ENCODE measurements around the gene PEF1.
"Not testable (repeated sequence)": the region's sequence is repeated elsewhere in the genome, so short reads cannot be mapped to it uniquely, and the experiment has no call there.

PEF1 gene

DNA sequence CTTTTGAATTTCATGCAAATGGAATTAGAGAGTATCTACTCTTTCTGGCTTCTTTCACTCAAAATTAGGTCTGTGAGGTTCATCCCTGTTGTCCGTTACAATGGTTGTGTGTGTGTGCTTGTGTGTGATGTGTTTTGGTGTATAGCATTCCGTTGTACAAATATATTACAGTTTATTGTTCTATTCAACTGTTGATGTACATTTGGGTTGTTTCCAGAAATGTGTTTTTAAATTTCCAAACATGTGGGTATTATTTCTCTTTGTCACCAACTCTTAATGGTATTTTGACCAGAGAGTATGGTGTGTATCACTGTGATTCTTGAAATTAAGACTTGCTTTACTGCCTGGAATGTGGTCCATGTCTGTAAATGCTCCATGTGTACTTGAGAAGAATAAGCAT is 44.0 kb downstream of the PEF1 start:
- no peak for DNase-seq

DNA sequence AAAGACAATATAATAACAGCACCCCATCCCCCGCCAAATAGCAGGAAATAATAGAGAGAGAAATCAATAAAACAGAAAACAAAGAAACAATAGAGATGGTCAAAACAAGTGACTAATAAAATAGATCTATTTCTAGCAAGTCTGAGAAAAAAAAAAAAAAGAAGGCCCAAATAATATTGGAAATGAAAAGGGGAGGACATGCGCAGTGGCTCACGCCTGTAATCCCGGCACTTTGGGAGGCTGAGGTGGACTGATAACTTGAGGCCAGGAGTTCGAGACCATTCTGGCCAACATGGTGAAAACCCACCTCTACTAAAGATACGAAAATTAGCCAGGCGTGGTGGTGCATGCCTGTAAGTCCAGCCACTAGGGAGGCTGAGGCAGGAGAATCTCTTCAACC is 45.7 kb downstream of the PEF1 start:
- DNase-seq, result no peak

DNA sequence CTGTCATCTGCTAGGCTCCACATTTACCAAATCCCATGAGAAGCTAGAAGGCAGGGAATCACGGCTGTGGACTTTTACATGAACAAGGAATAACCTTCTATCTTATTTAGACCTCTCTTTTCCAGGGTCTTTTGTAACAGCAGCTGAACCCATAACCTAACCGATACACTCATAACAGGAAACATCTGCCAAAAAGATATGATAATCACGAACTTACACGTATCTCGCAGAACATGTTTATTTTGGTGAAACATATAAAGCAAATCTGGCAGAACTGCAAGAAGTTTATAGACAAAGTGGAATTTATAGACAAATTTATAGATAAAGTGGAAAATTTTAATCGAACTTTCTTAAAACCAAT is 48.0 kb downstream of the PEF1 start:
- no peak for DNase-seq

DNA sequence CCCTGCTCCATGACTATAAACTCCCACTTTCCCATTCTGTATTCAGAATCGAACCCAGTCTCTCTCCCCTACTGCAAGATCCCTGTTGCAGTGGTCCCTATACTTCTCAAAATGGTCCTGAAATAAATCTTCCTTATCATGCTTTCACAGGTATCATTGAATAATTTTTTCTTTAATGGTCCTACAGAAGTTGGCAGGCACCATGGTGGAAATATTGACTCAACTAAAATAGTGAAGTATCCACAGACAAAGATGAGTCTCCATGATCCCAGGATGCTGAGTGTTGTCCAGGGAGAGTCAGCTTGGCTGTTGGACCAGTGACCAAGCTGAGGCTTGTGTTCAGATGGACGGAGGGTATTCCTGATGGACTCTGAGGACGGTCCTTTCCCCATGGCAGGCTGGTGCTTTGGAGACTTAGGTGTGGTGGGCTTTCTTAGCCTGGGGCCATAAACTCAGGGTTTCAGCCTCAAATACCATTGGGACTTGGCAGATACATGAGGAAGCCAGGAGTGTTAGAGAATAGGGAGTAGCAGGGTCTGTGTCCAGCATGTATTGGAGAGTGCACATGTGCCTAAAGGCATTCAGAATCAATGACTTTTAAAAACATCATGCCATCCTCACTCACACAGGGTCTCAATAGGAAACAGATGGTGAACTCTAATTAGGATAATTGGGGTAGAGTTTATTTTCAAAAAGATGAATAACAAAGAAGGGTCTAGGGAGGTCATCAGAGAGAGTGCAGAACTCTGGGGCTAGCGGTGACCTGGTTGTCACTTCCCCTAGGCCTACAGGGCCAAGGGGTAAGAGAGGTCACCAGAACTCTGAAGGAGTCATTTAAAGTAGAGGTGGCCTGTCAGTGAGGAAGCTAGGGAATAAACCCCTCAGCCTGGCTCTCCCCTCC is 48.6 kb downstream of the PEF1 start:
- DNase-seq, result no peak

DNA sequence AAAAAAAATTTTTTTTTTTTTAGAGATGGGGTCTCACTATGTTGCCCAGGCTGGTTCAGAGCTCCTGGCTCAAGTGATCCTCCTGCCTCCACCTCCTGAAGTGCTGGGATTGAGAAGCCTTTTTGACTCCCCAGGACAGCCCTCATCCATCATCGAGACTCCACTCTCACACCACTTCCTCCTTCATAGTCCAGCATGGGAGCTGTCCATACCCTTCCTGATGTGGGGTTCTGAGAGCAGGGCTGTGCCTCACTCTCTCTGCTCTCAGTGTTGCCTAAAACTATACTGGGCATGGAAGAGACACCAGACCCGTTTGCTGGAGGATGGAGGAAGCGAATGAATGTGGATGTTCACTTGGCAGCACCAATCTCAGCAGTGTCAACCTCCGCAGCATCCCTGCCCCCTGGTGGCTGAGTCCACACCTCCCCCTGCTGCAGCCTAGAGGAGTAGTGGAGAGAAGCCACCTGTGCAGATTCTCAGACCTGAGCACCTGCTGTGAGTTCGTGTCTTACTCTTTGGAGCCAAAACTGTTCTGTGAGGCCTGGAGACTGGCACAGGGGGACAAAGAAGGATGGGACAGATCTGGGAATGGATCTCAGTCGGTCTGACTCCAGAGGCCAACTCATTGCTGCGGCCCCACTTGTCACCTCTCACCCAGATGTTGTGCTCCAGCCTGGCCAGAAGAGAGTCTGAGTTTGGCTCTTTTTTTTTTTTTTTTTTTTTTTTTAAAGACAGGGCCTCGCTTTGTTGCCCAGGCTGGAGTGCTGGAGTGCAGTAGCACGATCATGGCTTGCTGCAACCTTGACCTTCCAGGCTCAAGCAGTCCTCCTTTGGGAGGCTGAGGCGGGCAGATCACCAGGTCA is 50.7 kb downstream of the PEF1 start:
- peak; percentile 63 for DNase-seq

DNA sequence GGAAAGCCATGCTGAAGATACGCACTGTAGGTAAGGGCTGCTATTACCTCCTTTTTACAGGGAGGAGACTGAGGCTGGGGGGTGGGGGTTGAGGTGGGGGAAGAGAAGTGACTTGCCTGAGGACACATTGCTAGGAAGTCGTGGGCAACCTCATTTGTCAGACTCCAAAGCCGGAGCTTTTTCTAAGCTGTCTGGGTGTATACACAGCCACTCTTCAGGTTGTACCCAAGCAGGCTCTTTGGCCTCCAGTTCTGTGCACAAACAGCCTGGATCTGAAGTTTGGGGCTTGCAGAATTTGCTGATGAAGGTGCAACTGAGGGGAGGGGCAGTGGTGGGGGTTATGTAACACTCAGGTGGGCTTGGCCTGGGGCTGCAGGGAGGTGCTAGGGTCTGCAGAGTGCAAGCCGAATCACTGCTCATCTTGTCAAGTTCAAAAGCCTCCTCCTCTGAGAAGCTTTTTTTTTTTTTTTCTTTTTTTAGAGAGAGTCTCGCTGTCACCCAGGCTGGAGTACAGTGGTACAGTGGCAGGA is 51.5 kb downstream of the PEF1 start:
- no peak for DNase-seq

DNA sequence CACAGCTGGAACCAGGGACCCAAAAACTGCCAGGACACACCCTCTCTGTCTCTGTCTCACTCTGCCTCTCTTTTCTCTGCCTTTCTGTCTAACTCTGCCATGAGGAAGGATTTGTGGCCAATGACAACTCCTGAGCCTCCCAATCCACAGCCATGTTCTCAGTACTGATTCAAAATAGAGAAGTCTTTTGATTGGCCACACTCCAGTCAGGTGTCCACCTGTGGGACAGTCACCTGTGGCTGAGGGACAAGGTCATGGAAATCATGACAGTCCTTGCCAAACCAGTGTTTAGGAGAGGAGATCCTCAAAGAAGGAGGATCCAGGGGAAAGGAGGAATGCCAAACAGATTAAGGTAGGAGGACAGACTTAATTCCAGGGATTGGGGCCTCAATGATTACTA is 52.5 kb downstream of the PEF1 start:
- DNase-seq, result no peak

DNA sequence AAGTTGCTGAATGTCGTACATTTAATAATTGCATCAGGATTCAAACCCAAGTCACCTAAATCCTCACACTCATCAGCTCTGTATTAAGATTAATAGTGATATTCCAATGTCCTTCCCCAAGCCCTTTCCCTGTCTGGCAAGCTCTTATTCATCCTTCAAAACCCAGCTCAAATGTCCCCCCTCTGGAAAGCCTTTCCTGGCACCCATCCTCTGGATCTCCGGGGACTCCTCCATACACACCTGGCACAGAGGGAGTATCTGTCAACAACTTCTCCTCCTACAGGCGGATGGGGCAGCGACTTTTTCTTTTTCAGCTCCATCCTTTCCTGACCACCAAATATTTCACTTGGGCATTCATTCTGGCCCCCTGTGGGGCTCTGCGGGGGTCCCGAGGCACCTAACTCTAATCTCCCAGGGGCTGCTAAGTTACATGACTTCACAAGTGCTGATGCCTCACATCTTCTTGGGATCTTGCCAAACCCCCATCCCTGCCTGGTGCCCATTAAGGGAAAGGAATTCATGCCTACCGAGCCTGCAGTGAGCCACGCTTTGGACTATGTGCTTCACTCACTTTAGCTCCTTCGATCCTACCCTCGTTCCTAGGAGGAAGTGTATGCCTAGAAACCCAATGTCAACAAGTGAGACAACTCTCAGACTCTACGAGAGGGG is 53.1 kb downstream of the PEF1 start:
- peak; percentile 22 for DNase-seq

DNA sequence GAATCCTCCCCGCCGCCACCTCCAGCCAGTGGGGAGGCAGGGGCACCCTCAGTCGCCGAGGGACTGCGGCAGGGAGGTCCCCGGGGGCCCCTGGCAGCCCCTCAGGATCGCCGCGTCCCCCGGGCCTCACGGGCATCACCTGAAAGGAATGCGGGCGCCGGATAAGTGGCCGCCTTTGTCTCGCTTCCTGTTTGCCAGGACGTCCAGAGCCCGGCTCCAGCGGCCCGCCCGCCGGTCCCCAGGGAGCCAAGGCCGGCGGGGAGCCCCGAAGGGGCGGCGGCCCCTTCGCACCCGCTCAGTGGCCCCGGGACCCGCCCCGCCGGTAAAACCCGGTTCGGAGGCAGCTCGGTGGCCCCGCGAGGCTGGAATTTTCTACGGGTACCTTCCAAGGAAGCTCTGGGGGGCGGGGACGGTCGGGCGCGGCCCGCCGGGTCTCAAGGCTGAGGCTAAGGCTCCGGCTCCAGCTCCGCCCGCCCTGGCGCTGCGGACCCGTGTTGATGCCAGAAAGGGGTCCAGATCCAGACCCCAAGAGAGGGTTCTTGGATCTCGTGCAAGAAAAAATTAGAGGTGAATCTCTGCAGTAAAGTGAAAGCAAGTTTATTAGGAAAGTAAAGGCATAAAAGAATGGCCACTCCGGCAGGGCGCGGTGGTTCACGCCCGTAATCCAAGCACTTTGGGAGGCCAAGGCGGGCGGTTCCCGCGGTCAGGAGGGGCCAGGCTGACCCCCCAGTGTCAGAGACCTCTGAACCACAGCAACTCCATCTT is 55.7 kb downstream of the PEF1 start:
- no peak for DNase-seq

DNA sequence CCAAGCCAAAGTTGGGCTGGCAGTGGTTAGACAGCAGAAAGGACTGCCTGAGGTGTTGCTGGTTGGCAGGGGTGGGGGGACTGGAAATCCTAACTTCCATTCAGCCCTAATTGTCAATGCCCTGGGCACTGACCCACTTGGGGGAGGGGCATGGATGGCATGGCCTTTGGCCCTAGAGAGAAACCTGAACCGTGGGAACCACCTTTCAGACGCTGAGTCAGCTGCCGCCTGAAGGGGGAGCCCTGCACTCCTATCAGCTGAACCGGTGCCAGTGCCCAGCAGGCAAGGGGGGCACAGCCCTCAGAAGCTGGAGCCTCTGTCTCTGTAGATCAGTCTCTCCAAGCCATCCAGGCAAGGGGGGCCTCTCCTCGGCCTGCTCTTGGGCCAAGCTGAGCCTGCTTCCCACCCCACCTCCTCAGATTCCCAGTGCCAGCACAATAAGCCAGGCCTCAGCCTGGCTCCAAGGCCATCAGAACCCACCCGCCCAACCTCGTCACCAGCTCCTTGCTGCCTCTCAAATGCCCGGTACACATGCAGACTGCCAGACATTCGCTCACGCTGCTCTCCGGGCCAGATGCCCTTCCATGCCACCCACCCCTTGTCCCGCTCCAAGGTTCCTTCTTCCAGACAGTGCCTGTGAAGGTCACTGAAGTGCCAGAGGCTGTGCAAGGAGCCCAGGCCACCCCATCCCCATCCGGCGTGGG is 56.8 kb downstream of the PEF1 start:
- peak; percentile 25 for DNase-seq

DNA sequence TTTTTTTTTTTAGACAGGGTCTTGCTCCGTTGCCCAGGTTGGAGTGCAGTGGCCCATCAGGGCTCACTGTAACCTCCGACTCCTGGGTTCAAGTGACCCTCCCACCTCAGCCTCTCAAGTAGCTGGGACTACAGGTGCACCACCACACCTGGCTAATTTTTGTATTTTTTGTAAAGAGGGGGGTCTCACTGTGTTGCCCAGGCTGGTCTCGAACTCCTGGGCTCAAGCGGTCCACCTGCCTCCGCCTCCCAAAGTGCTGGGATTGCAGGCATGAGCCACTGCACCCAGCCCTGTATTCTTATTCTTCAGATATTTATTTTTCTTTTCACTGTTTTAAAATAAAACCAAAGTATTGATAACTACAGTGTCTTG is 57.4 kb downstream of the PEF1 start:
- DNase-seq, result not testable (repeated sequence)

DNA sequence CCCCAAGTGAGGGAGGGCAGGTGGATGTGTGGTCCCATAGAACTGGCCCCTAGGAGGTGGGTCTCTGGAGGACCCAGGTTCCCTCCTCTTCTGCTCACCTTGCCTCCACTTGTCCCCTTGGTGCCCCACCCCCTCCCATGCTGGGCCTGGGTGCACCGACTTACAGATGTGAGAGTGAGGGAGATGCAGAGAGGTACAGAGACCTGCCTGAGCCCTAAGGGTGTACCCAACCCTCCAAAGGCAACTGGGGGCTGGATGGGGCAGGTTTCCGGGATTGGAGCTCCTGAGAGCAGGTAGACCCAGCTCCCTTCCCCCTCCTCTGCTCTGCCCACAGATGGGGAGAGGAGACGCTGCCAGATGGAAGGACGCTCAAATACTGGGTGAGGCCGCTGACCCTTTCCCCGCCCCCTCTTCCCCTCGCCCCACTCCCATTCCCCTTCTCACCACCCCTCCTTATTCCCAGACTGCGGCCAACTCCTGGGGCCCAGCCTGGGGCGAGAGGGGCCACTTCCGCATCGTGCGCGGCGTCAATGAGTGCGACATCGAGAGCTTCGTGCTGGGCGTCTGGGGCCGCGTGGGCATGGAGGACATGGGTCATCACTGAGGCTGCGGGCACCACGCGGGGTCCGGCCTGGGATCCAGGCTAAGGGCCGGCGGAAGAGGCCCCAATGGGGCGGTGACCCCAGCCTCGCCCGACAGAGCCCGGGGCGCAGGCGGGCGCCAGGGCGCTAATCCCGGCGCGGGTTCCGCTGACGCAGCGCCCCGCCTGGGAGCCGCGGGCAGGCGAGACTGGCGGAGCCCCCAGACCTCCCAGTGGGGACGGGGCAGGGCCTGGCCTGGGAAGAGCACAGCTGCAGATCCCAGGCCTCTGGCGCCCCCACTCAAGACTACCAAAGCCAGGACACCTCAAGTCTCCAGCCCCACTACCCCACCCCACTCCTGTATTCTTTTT is 58.0 kb downstream of the PEF1 start:
- DNase-seq, result no peak

DNA sequence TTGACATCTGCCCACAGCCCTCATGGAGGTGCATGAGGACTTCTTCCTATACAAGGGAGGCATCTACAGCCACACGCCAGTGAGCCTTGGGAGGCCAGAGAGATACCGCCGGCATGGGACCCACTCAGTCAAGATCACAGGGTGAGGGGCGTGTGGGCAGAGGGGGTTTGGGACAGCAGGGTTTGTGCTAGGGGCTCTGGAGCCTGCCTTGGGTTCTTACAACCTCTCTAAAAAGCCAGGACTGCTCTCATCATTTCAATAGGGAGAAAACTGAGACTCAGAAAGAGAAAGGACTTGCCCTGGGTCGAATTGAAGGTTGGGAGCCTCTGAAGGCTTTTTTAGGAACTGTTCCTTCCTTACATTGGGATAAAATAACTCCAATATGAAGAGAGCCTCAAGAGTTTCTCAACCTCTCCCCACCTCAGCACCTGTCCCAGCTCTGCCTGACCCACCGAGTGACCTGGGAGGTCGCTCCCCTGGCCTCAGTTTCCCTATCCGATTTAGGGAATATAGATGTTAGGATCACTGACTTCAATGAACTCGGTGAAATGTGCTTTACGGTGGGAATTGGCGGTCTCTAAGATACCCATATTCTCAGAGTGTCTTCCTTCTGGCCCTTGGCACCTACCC is 58.8 kb downstream of the PEF1 start:
- DNase-seq, result no peak

DNA sequence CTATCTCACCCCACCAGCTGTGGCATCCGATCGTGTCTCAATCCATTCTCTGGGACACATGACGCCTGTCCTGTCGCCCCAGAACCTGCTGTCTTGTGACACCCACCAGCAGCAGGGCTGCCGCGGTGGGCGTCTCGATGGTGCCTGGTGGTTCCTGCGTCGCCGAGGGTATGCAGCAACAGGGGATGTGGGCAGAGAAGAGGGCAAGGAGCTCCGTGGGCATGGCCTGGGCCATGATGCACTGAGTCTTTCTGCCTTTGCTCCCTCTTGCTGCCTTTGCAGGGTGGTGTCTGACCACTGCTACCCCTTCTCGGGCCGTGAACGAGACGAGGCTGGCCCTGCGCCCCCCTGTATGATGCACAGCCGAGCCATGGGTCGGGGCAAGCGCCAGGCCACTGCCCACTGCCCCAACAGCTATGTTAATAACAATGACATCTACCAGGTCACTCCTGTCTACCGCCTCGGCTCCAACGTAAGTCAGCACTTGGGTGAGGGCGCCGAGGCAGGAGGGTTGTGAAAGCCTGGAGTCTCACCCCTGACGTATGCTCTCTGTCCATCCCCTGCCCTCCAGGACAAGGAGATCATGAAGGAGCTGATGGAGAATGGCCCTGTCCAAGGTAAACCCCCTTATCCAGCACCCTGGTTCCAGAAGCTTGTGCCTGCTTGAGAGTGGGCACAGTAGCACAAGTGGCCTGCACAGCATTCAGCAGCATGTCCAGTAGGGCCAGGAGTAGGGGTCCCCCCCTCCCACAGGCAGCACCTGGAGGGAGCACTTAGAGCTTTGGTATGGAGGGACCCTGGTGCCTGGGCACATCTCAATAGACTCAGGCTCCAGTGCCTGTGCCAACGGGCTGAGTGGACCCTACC is 59.6 kb downstream of the PEF1 start:
- DNase-seq, result no peak

DNA sequence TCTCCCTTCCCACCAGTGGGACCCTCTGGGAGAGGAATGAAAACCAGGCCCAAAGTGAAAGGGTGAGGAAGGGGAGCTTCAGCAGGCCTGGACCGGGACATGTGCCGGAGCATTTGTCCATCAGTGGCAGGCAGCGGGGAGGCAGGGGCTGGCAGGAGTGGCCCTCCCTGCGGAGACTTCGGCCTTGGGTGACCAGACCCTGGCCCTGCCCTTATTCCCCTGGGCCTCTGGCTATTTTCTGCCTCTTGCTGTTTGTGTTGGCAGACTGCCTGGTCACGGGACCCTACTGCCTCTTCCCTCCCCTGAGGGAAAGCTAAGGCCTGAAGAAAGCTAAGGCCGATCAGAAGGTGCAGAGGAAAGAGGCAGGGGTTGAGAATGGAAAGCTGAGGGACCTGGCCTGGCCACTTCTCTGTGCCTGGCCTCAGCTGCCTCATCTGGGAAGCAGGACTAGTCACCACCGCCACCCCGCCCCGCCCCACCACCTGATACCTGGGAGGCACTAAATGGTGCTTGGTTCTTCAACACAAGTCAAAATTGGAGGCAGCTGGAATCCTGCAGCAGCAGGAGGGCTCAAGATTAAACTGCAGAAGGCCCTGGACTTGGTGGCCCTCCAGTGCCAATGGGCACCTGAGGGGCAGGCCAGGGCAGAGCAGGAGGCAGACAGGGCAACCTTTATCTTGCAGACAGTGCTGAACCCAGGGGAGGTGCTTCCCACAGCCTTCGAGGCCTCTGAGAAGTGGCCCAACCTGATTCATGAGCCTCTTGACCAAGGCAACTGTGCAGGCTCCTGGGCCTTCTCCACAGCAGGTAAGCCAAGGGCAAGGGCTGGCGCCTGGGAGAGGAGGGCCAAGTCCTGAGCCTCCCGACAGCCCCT is 60.4 kb downstream of the PEF1 start:
- no peak for DNase-seq

DNA sequence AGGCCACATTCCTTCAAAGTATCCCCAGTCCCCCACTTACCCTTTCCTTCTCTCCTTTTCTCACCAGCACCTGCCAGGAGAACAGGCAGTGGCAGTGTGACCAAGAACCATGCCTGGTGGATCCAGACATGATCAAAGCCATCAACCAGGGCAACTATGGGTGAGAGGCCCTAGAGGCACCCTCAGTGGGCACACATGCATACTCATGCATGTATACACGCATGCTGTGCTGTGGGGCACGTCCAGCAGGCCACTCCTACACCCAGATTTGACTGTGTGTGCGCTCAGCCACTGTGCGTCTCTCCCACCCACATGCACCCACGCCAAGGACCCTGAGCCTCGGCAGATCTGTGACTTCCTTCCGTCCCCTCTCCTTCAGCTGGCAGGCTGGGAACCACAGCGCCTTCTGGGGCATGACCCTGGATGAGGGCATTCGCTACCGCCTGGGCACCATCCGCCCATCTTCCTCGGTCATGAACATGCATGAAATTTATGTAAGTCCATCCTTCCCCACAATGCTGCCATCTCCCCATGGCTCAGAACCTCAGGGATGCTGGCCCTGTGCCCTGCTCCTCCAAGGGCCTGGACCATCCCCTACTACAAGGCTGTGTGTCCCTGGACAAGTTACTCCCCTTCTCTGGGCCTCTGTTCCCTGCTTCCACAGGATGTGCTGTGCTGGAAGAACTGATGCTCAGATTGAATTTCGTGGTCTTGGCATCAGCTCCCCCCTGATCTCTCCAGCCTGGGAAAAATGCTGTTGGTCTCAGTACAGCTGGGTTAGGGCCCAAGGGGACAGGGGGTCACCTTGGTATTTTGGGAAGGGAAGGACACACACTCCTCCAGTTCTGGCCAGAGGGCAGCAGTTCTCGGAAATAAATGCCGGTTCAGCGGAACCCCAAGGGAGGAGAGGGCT is 61.3 kb downstream of the PEF1 start:
- DNase-seq, result no peak

Data from NCI-H2171 (cell line).